OCI-LY7 (cell line): Measurements from ENCODE around the gene TENT5C. TPM values are rescaled to one million over a fixed set of nuclear protein-coding genes. Genes with fewer than 3 reads are reported as not detected.

Experiments used
- BruUV-seq: library from RNA; stranded (reverse); fragments of 400-500 nt; replicated peaks from 2 replicates; lab custom pipeline; 2021; lab: Mats Ljungman, UMichigan
- CTCF ChIA-PET: fragments of 300-600 bp; sonication (Branson Sonifier 250); formaldehyde crosslinking; loops from one replicate; lab custom pipeline; 2022; ENCODE audit warnings: antibody characterized with exemption; ENCODE audit not compliant: unreplicated experiment; lab: Charles Lee
- POLR2A ChIA-PET: fragments of 300-600 bp; sonication (Branson Sonifier 250); formaldehyde crosslinking; loops from one replicate; lab custom pipeline; 2022; ENCODE audit warnings: antibody characterized with exemption; lab: Charles Lee
- DNase-seq: peaks from one replicate; pipeline ENCODE4 v3.0.0-alpha.2; 2015; ENCODE audit warnings: low spot score
- H2AFZ ChIP-seq: fragments of 200-600 bp; sonication (generic), shearing (Covaris generic); 2 replicates; pipeline ENCODE4 v1.6.1; 2014; ENCODE audit warnings: mild to moderate bottlenecking, antibody characterized with exemption, low read length, moderate library complexity
- H3K27ac ChIP-seq: fragments of 200-600 bp; sonication (generic); 2 replicates; pipeline ENCODE4 v1.5.1; 2014; ENCODE audit warnings: mixed run types, low read depth, mild to moderate bottlenecking, moderate library complexity, low read length, inconsistent platforms; ENCODE audit not compliant: poor library complexity, severe bottlenecking
- H3K36me3 ChIP-seq: fragments of 200-600 bp; sonication (generic); 2 replicates; pipeline ENCODE4 v1.6.1; 2014; ENCODE audit warnings: mild to moderate bottlenecking, antibody characterized with exemption, low read length, moderate library complexity, mixed read lengths; ENCODE audit not compliant: insufficient read depth
- H3K4me1 ChIP-seq: fragments of 200-600 bp; sonication (generic); 2 replicates; pipeline ENCODE4 v1.5.1; 2014; ENCODE audit warnings: mild to moderate bottlenecking, low read length; ENCODE audit not compliant: insufficient read depth, poor library complexity, severe bottlenecking
- H3K4me2 ChIP-seq: fragments of 200-600 bp; sonication (generic); 2 replicates; pipeline ENCODE4 v1.6.1; 2014; ENCODE audit warnings: mild to moderate bottlenecking, low read length
- H3K4me3 ChIP-seq: fragments of 200-600 bp; sonication (generic); 2 replicates; pipeline ENCODE4 v1.5.1; 2014; ENCODE audit warnings: mild to moderate bottlenecking, low read depth, low read length; ENCODE audit not compliant: poor library complexity, severe bottlenecking
- H3K79me2 ChIP-seq: fragments of 200-600 bp; sonication (generic); 2 replicates; pipeline ENCODE4 v1.6.1; 2016; ENCODE audit warnings: low read depth, mild to moderate bottlenecking, low read length, moderate library complexity, mixed read lengths; ENCODE audit not compliant: insufficient read depth
- H3K9me2 ChIP-seq: fragments of 200-600 bp; sonication (generic); 2 replicates; pipeline ENCODE4 v1.6.1; 2016; ENCODE audit warnings: mild to moderate bottlenecking, low read length, mixed read lengths; ENCODE audit not compliant: insufficient read depth
- H3K9me3 ChIP-seq: fragments of 200-600 bp; sonication (generic); 2 replicates; pipeline ENCODE4 v1.6.1; 2014; ENCODE audit warnings: mild to moderate bottlenecking, mixed run types, low read length, mixed read lengths
- H4K20me1 ChIP-seq: fragments of 200-600 bp; sonication (generic); 2 replicates; pipeline ENCODE4 v1.6.1; 2014; ENCODE audit warnings: mild to moderate bottlenecking, antibody characterized with exemption, low read length, moderate library complexity, mixed read lengths; ENCODE audit not compliant: insufficient read depth
- EZH2phosphoT487 ChIP-seq: fragments of 200-600 bp; sonication (generic); IDR thresholded peaks from 2 replicates; pipeline ENCODE4 v1.6.1; 2018; ENCODE audit warnings: low read depth, borderline replicate concordance, mild to moderate bottlenecking, mixed run types, antibody characterized with exemption, low read length, moderate library complexity, mixed read lengths
- intact Hi-C: fragments of 100-400 bp; cut with micrococcal nuclease; formaldehyde crosslinking; loops from one replicate; pipeline ENCODE4 v1.10.0; 2022; ENCODE audit not compliant: unreplicated experiment
- total RNA-seq, 2 experiments: library from RNA; depleted of rRNA in 1 of 2; stranded (reverse); fragments of >200 nt in 1 of 2; shearing (Covaris generic) in 1 of 2; gene quantifications; 2 replicates each; pipeline ENCODE4 v1.2.3, GENCODE V29; 2014 to 2022
- TF ChIP-seq, protein P1 (sequence below): fragments of 200-600 bp; sonication (generic); conservative IDR thresholded peaks from 2 replicates; pipeline ENCODE4 v1.5.1; 2014; ENCODE audit warnings: mild to moderate bottlenecking, antibody characterized with exemption, low read length, moderate library complexity, mixed read lengths

The TENT5C gene
- total RNA-seq, 2 experiments from 2014 or later = 13.3 to 31.1 TPM

- H3K4me3 ChIP-seq = peak overlapping the region; percentile 90
- no peaks in the 10 kb centered on the region for H3K9me3 ChIP-seq
- DNase-seq = peak; percentile 73
- peaks cover 39% of the 10 kb centered on the region for H3K4me1 ChIP-seq
- BruUV-seq = no TSS peak
- H4K20me1 ChIP-seq = peaks cover 7% of the 10 kb centered on the region; the same call in 1 of the 2 replicates
- H2AFZ ChIP-seq = no peak overlapping the region
- H3K4me2 ChIP-seq = peak overlapping the region; percentile 88
- H3K79me2 ChIP-seq = peaks cover 59% of the 10 kb centered on the region; the same call in 1 of the 2 replicates
- peak overlapping the region; percentile 35 for H3K27ac ChIP-seq
- no peaks in the 10 kb centered on the region for H3K9me2 ChIP-seq
- no peak for TF ChIP-seq EZH2phosphoT487
- TF ChIP-seq, protein P1, sequence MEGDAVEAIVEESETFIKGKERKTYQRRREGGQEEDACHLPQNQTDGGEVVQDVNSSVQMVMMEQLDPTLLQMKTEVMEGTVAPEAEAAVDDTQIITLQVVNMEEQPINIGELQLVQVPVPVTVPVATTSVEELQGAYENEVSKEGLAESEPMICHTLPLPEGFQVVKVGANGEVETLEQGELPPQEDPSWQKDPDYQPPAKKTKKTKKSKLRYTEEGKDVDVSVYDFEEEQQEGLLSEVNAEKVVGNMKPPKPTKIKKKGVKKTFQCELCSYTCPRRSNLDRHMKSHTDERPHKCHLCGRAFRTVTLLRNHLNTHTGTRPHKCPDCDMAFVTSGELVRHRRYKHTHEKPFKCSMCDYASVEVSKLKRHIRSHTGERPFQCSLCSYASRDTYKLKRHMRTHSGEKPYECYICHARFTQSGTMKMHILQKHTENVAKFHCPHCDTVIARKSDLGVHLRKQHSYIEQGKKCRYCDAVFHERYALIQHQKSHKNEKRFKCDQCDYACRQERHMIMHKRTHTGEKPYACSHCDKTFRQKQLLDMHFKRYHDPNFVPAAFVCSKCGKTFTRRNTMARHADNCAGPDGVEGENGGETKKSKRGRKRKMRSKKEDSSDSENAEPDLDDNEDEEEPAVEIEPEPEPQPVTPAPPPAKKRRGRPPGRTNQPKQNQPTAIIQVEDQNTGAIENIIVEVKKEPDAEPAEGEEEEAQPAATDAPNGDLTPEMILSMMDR = no peak
- ChIA-PET POLR2A (interaction anchor here (0.6 to 15.8 kb wide), 16 partner anchors 11 to 75 kb away, joined by 3 to 281 read pairs (median 6); no protein-coding TSS in a partner anchor), CTCF (interaction anchor here (0.6 to 1.8 kb wide), 7 partner anchors 11 to 73 kb away, joined by 3 to 5 read pairs (median 3); no protein-coding TSS in a partner anchor)
- peaks cover 20% of the 10 kb centered on the region for H3K36me3 ChIP-seq
- intact Hi-C loops = loop anchor here (1.0 to 5.0 kb wide), 3 partner anchors 25 to 150 kb away; no protein-coding TSS in a partner anchor
Observed at GRCh38 chr1:117607471-117607870, 1.6 kb downstream of the TENT5C start.

- TSS peak; percentile 53 for BruUV-seq
- no peaks in the 10 kb centered on the region for H3K9me2 ChIP-seq
- H2AFZ ChIP-seq = no peak overlapping the region
- peaks cover 7% of the 10 kb centered on the region; the same call in 1 of the 2 replicates for H4K20me1 ChIP-seq
- no peak for DNase-seq
- H3K79me2 ChIP-seq = peaks cover 63% of the 10 kb centered on the region; the same call in 1 of the 2 replicates
- POLR2A ChIA-PET = interaction anchor here (0.6 to 15.8 kb wide), 21 partner anchors 11 to 146 kb away, joined by 3 to 281 read pairs (median 5); no protein-coding TSS in a partner anchor
- H3K36me3 ChIP-seq = peaks cover 20% of the 10 kb centered on the region
- intact Hi-C loops = loop anchor here (5.0 kb wide), 1 partner anchor 149 kb away; no protein-coding TSS in a partner anchor
- peak overlapping the region; percentile 90 for H3K4me3 ChIP-seq
- TF ChIP-seq EZH2phosphoT487 = no peak
- TF ChIP-seq, protein P1 = no peak
- peaks cover 45% of the 10 kb centered on the region for H3K4me1 ChIP-seq
- H3K9me3 ChIP-seq = no peaks in the 10 kb centered on the region
- CTCF ChIA-PET = interaction anchor here (0.6 to 1.8 kb wide), 7 partner anchors 10 to 74 kb away, joined by 3 to 5 read pairs (median 3); no protein-coding TSS in a partner anchor
- no peak overlapping the region for H3K27ac ChIP-seq
- H3K4me2 ChIP-seq = peak overlapping the region; percentile 88
Observed at GRCh38 chr1:117608115-117608615, 2.3 kb downstream of the TENT5C start.

GRCh38 chr1:117608758-117609157 lies 2.9 kb downstream of the TENT5C start:
- no peak for DNase-seq
- CTCF ChIA-PET = interaction anchor here (0.7 to 1.8 kb wide), 2 partner anchors 18 to 20 kb away, joined by 4 to 5 read pairs; no protein-coding TSS in a partner anchor
- H3K4me3 ChIP-seq = peak overlapping the region; percentile 90
- intact Hi-C loops = loop anchor here (5.0 kb wide), 1 partner anchor 149 kb away; no protein-coding TSS in a partner anchor
- POLR2A ChIA-PET = interaction anchor here (0.6 to 15.8 kb wide), 11 partner anchors 10 to 145 kb away, joined by 3 to 281 read pairs (median 5); no protein-coding TSS in a partner anchor
- H4K20me1 ChIP-seq = peaks cover 7% of the 10 kb centered on the region; the same call in 1 of the 2 replicates
- TF ChIP-seq, protein P1 = no peak
- TF ChIP-seq EZH2phosphoT487 = no peak
- no peaks in the 10 kb centered on the region for H3K9me3 ChIP-seq
- H3K4me2 ChIP-seq = peak overlapping the region; percentile 88
- no peak overlapping the region for H3K27ac ChIP-seq
- H3K79me2 ChIP-seq = peaks cover 67% of the 10 kb centered on the region; the same call in 1 of the 2 replicates
- peaks cover 20% of the 10 kb centered on the region for H3K36me3 ChIP-seq
- peaks cover 51% of the 10 kb centered on the region for H3K4me1 ChIP-seq
- no peaks in the 10 kb centered on the region for H3K9me2 ChIP-seq
- BruUV-seq = no TSS peak
- no peak overlapping the region for H2AFZ ChIP-seq
